ENCODE measurements around the gene ZNF780B.

ZNF780B gene

GRCh38 chr19:39983695-39984300 lies 72.2 kb downstream of the ZNF780B start:
- DNase-seq (ENCODE audit: low spot score) (no peak), FAIRE-seq (no peak)

GRCh38 chr19:39982883-39983282 lies 73.1 kb downstream of the ZNF780B start:
- FAIRE-seq = no peak

More at GRCh38 chr19:39982883-39983282, 73.1 kb downstream of the ZNF780B start:
- no peak for DNase-seq (ENCODE audit: low spot score)

Data from RCC 7860 (cell line).